Measurements from ENCODE around the gene PEAK1. TPM values are rescaled to one million over a fixed set of nuclear protein-coding genes. Genes with fewer than 3 reads are reported as not detected.
A peak's percentile ranks its signal among the peaks of the same experiment; 100 is the strongest.

PEAK1 gene
- total RNA-seq, 2 donors from 2014 or later: 38.0 to 41.4 TPM

DNA sequence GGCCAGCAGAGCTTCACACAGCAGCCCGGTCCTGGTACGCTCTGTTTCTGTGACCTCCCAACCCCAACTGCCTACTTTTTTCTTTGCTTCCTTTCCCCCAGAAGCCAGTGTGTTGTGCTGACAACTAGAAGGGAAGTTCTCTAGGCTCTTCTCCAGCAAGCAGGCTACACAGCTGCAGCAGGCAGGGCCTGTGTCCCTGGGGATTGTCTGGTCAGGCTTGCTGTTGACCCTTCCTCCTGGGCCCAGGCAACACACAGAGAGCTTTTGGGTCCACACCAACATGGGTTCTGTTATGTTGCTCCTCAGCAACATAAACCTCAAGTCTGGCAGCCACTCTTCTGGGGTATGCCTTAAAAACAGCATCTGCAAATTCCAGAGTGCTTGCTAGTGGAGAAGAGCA is 312.8 kb downstream of the PEAK1 start:
- no peak for DNase-seq (ENCODE audit: low spot score)
- Mint-ChIP-seq H3K36me3 (no peaks in the 10 kb centered on the region), H3K4me3 (no peak overlapping the region), H3K27me3 (no peaks in the 10 kb centered on the region), H3K4me1 (ENCODE audit: low read depth in 2 of 2) (peaks cover 0 to 10% of the 10 kb centered on the region in 2 donors), H3K27ac (no peak overlapping the region), H3K9me3 (no peaks in the 10 kb centered on the region)
- ATAC-seq: no peak

- no peak overlapping the region for H3K4me3 Mint-ChIP-seq
- no peaks in the 10 kb centered on the region for H3K9me3 Mint-ChIP-seq
- no peaks in the 10 kb centered on the region for H3K27me3 Mint-ChIP-seq
- H3K27ac Mint-ChIP-seq: no peak overlapping the region
- no peaks in the 10 kb centered on the region for H3K36me3 Mint-ChIP-seq
- peaks cover 0 to 12% of the 10 kb centered on the region in 2 donors for H3K4me1 Mint-ChIP-seq (ENCODE audit: low read depth in 2 of 2)
- DNase-seq (ENCODE audit: low spot score) (no peak), ATAC-seq (no peak)
Observed at GRCh38 chr15:77104155-77104554, 315.7 kb downstream of the PEAK1 start.

- Mint-ChIP-seq H3K9me3 (no peaks in the 10 kb centered on the region), H3K4me1 (ENCODE audit: low read depth in 2 of 2) (peaks cover 5 to 15% of the 10 kb centered on the region in 2 donors), H3K36me3 (no peaks in the 10 kb centered on the region), H3K27ac (no peak overlapping the region), H3K27me3 (no peaks in the 10 kb centered on the region), H3K4me3 (no peak overlapping the region)
- DNase-seq (ENCODE audit: low spot score) (no peak), ATAC-seq (no peak)
Observed at GRCh38 chr15:77099741-77100463, 320.0 kb downstream of the PEAK1 start.

- Mint-ChIP-seq H3K27ac (no peak overlapping the region), H3K4me1 (ENCODE audit: low read depth in 2 of 2) (peaks cover 5 to 12% of the 10 kb centered on the region in 2 donors), H3K9me3 (no peaks in the 10 kb centered on the region), H3K36me3 (no peaks in the 10 kb centered on the region), H3K27me3 (no peaks in the 10 kb centered on the region), H3K4me3 (no peak overlapping the region)
- DNase-seq (ENCODE audit: low spot score): no peak
- ATAC-seq: no peak
Observed at GRCh38 chr15:77098572-77098971, 321.3 kb downstream of the PEAK1 start.

GRCh38 chr15:77097921-77098320 is 322.0 kb downstream of the PEAK1 start:
- Mint-ChIP-seq H3K9me3 (no peaks in the 10 kb centered on the region), H3K27ac (no peak overlapping the region), H3K4me1 (ENCODE audit: low read depth in 2 of 2) (peaks cover 5 to 12% of the 10 kb centered on the region in 2 donors), H3K36me3 (no peaks in the 10 kb centered on the region), H3K27me3 (no peaks in the 10 kb centered on the region), H3K4me3 (no peak overlapping the region)
- ATAC-seq (no peak), DNase-seq (ENCODE audit: low spot score) (no peak)

DNA sequence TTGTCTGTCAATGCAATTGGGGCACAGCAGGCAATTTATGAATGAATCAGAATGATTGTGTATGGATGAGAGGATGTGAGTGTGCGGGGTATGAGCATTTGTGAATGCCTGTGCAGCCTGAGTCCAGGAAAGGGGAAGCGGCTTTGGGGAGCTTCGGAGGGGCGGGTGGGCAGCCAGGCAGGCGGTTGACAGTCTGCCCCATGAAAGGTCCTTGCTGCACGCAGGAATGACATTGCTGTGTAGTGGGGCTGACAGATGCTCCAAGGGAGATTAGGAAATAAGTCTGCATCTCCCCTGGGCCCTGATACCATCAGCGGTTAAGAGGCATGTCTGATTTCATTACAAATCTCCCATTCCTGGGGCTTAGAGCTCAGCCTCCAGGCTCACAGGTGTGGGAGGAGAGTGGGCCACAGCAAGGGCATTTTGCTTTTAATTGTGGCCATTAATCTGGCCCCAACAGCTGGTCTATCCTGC is 322.6 kb downstream of the PEAK1 start:
- H3K36me3 Mint-ChIP-seq: no peaks in the 10 kb centered on the region
- DNase-seq (ENCODE audit: low spot score) (no peak), ATAC-seq (no peak)
- peaks cover 5 to 12% of the 10 kb centered on the region in 2 donors for H3K4me1 Mint-ChIP-seq (ENCODE audit: low read depth in 2 of 2)
- H3K4me3 Mint-ChIP-seq: no peak overlapping the region
- no peak overlapping the region for H3K27ac Mint-ChIP-seq
- no peaks in the 10 kb centered on the region for H3K9me3 Mint-ChIP-seq
- H3K27me3 Mint-ChIP-seq: no peaks in the 10 kb centered on the region

GRCh38 chr15:77096541-77096940 is 323.4 kb downstream of the PEAK1 start:
- H3K36me3 Mint-ChIP-seq: no peaks in the 10 kb centered on the region
- peaks cover 5 to 12% of the 10 kb centered on the region in 2 donors for H3K4me1 Mint-ChIP-seq (ENCODE audit: low read depth in 2 of 2)
- peak in 1 of 2 donors; percentile 41 for ATAC-seq
- no peaks in the 10 kb centered on the region for H3K9me3 Mint-ChIP-seq
- H3K4me3 Mint-ChIP-seq: no peak overlapping the region
- peak overlapping the region in 1 of 2 donors; percentile 24 for H3K27ac Mint-ChIP-seq
- no peaks in the 10 kb centered on the region for H3K27me3 Mint-ChIP-seq
- DNase-seq (ENCODE audit: low spot score): no peak

- Mint-ChIP-seq H3K27ac (peak overlapping the region in 1 of 2 donors; percentile 24), H3K4me1 (ENCODE audit: low read depth in 2 of 2) (peaks cover 5 to 12% of the 10 kb centered on the region in 2 donors), H3K27me3 (no peaks in the 10 kb centered on the region), H3K9me3 (no peaks in the 10 kb centered on the region), H3K4me3 (no peak overlapping the region), H3K36me3 (no peaks in the 10 kb centered on the region)
- ATAC-seq (peak in 1 of 2 donors; percentile 65), DNase-seq (ENCODE audit: low spot score) (no peak)
Observed at GRCh38 chr15:77096138-77096537, 323.8 kb downstream of the PEAK1 start.

- H3K27ac Mint-ChIP-seq: no peak overlapping the region
- ATAC-seq (no peak), DNase-seq (ENCODE audit: low spot score) (no peak)
- no peaks in the 10 kb centered on the region for H3K36me3 Mint-ChIP-seq
- no peaks in the 10 kb centered on the region for H3K9me3 Mint-ChIP-seq
- H3K4me3 Mint-ChIP-seq: no peak overlapping the region
- no peaks in the 10 kb centered on the region for H3K27me3 Mint-ChIP-seq
- H3K4me1 Mint-ChIP-seq (ENCODE audit: low read depth in 2 of 2): peaks cover 5 to 10% of the 10 kb centered on the region in 2 donors
Observed at GRCh38 chr15:77094397-77095030, 325.4 kb downstream of the PEAK1 start.

- Mint-ChIP-seq H3K27me3 (no peaks in the 10 kb centered on the region), H3K4me3 (no peak overlapping the region), H3K27ac (no peak overlapping the region), H3K4me1 (ENCODE audit: low read depth in 2 of 2) (peaks cover 5 to 10% of the 10 kb centered on the region in 2 donors), H3K9me3 (no peaks in the 10 kb centered on the region), H3K36me3 (no peaks in the 10 kb centered on the region)
- ATAC-seq (no peak), DNase-seq (ENCODE audit: low spot score) (no peak)
Observed at GRCh38 chr15:77093436-77093835, 326.5 kb downstream of the PEAK1 start.

DNA sequence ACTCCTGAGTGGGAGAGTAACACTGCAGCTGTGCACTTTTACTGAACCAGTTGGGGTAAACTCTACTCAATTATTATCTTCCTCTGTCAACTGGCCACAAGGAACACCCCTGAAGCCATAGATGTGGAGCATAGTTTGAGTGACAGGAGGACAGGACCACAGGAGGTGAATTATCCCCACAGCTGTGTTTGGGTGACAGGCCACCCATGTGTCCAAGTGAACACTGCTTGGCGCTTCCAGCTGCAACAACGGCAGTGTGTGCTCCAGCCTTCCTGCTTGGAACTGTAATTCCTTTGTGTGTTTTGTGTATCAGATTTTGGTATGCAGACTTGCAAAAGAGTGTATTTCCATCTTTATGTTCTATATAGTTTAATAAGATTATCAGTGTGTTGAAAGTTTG is 328.8 kb downstream of the PEAK1 start:
- DNase-seq (ENCODE audit: low spot score) (no peak), ATAC-seq (no peak)
- H3K4me3 Mint-ChIP-seq: no peak overlapping the region
- no peaks in the 10 kb centered on the region for H3K27me3 Mint-ChIP-seq
- H3K36me3 Mint-ChIP-seq: no peaks in the 10 kb centered on the region
- H3K4me1 Mint-ChIP-seq (ENCODE audit: low read depth in 2 of 2): peaks cover 3 to 5% of the 10 kb centered on the region in 2 donors
- H3K9me3 Mint-ChIP-seq: no peaks in the 10 kb centered on the region
- H3K27ac Mint-ChIP-seq: no peak overlapping the region

DNA sequence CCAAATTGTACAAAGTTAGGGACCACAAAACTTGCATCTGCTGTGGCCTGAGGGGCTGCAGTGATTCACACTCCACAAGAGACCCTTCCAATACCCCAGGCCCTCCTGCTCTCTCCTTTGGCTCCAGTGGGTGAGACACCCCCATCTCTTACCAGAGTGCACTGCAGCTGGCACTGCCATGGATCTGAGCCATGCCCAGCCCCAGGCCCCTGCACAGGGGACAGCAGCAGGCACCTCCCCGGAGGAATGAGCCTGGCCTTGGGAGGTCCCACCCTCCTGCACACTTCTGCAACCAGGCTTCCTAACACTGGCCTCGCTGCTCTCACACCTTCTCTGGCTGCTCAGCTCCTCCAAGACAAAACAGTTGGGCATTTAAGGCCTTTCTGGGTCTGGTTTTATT is 332.7 kb downstream of the PEAK1 start:
- Mint-ChIP-seq H3K4me1 (ENCODE audit: low read depth in 2 of 2) (peaks cover 18 to 27% of the 10 kb centered on the region in 2 donors), H3K27me3 (no peaks in the 10 kb centered on the region), H3K27ac (no peak overlapping the region), H3K4me3 (no peak overlapping the region), H3K9me3 (no peaks in the 10 kb centered on the region), H3K36me3 (no peaks in the 10 kb centered on the region)
- no peak for ATAC-seq
- DNase-seq (ENCODE audit: low spot score): no peak

DNA sequence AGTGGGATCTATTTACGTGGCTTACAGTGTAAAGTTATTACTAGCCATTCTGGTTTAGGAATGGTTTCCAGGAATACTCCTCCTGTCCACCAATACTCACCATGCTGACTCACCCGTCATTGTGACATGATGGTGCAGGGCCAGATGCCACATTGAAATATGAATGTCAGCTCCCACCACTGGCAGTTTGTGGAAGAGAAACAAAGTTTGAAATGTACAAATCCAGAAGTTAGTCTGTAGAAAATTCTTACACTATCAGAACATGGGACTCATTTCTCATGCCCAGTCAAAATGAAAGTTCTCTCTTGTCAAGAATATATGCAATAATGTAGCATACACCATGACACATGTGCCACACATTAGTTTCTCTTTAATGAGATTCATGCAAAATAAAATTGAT is 334.6 kb downstream of the PEAK1 start:
- peaks cover 21 to 27% of the 10 kb centered on the region in 2 donors for H3K4me1 Mint-ChIP-seq (ENCODE audit: low read depth in 2 of 2)
- ATAC-seq: peak; percentile 20 to 58
- H3K4me3 Mint-ChIP-seq: peak overlapping the region; percentile 19

DNA sequence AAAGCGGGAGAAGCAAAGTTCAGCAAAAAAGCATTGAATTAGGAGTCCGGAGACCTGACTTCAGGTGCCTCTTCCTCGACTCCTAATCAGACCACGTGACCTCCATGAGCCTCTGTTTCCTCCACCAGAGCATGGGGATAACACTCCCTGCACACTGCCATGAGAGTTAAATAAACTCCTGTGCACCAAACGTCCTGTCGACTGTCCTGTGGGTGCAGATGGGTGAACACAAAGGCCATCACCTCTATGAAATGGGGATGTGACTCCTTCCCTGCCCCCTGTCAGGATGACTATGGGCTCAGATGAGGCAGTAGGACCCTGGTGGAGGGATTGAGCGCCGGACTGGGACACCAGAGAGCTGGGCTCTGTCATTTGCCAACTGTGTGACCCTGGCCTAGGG is 335.5 kb downstream of the PEAK1 start:
- no peaks in the 10 kb centered on the region for H3K27me3 Mint-ChIP-seq
- no peaks in the 10 kb centered on the region for H3K36me3 Mint-ChIP-seq
- DNase-seq (ENCODE audit: low spot score) (no peak), ATAC-seq (no peak)
- H3K4me3 Mint-ChIP-seq: no peak overlapping the region
- H3K9me3 Mint-ChIP-seq: no peaks in the 10 kb centered on the region
- peaks cover 21 to 27% of the 10 kb centered on the region in 2 donors for H3K4me1 Mint-ChIP-seq (ENCODE audit: low read depth in 2 of 2)
- peak overlapping the region in 1 of 2 donors; percentile 68 for H3K27ac Mint-ChIP-seq

More for the DNA sequence above, 334.6 kb downstream of the PEAK1 start:
- H3K27ac Mint-ChIP-seq: peak overlapping the region in 1 of 2 donors; percentile 1
- DNase-seq (ENCODE audit: low spot score): no peak
- H3K9me3 Mint-ChIP-seq: no peaks in the 10 kb centered on the region
- H3K36me3 Mint-ChIP-seq: no peaks in the 10 kb centered on the region
- H3K27me3 Mint-ChIP-seq: no peaks in the 10 kb centered on the region

Data from natural killer cell treated with Interleukin-12 subunit alpha and Interleukin-12 subunit beta and Interleukin-15 and Interleukin-18, amount 100 ng/mL, for 72 hours (primary cell).